Activated T-helper 9 cell treated with anti-CD3 and anti-CD28 coated beads, Interleukin-2, amount 50 U/mL, for 16 hours (primary cell): ENCODE results near the gene OR4F29.
"Not testable (repeated sequence)": the region's sequence is repeated elsewhere in the genome, so short reads cannot be mapped to it uniquely, and the experiment has no call there.

Experiments
- DNase-seq: peaks from one replicate; pipeline ENCODE4 v3.0.0-alpha.2; 2020; ENCODE audit warnings: low read depth

Gene OR4F29

GRCh38 chr1:451578-451977, at the start of gene OR4F29:
TSS of gene OR4F29 (minus strand) at chr1:451678. CDS start at chr1:451678, 0 bp downstream.
- DNase-seq: not testable (repeated sequence)
